Nephron progenitor cell (in vitro differentiated cells): ENCODE measurements around the gene KIF18B.

ENCODE experiments used
- DNase-seq: peaks from one replicate; pipeline ENCODE4 v3.0.0; 2021
- H3K27ac Mint-ChIP-seq: 2 replicates; pipeline ENCODE4 v1.8.0; 2021; ENCODE audit warnings: mild to moderate bottlenecking, moderate library complexity, mixed read lengths
- H3K27me3 Mint-ChIP-seq: 2 replicates; pipeline ENCODE4 v1.8.0; 2021; ENCODE audit warnings: mild to moderate bottlenecking, low read depth, mixed read lengths; ENCODE audit not compliant: poor library complexity
- H3K36me3 Mint-ChIP-seq: 2 replicates; pipeline ENCODE4 v1.8.0; 2021; ENCODE audit warnings: low read depth, mixed read lengths
- H3K4me1 Mint-ChIP-seq: 2 replicates; pipeline ENCODE4 v1.8.0; 2021; ENCODE audit warnings: mixed read lengths
- H3K4me3 Mint-ChIP-seq: 2 replicates; pipeline ENCODE4 v1.8.0; 2021; ENCODE audit warnings: mild to moderate bottlenecking, moderate library complexity, mixed read lengths
- H3K9me3 Mint-ChIP-seq: 2 replicates; pipeline ENCODE4 v1.8.0; 2021; ENCODE audit warnings: mild to moderate bottlenecking, moderate library complexity, mixed read lengths
- CTCF ChIP-seq: fragments of 200-600 bp; sonication (generic); IDR thresholded peaks from 2 replicates; pipeline ENCODE4 v1.5.0; 2021; ENCODE audit warnings: antibody characterized with exemption

Gene KIF18B

GRCh38 chr17:44909681-44910144, 37.9 kb downstream of the KIF18B start:
- no peaks in the 10 kb centered on the region for H3K9me3 Mint-ChIP-seq
- no peak overlapping the region for H3K27ac Mint-ChIP-seq
- H3K4me3 Mint-ChIP-seq, result no peak overlapping the region
- no peaks in the 10 kb centered on the region for H3K36me3 Mint-ChIP-seq
- H3K4me1 Mint-ChIP-seq, result peaks cover 23% of the 10 kb centered on the region
- H3K27me3 Mint-ChIP-seq, result peaks cover 46% of the 10 kb centered on the region
- DNase-seq, result no peak
- TF ChIP-seq CTCF, result no peak

- peaks cover 23% of the 10 kb centered on the region for H3K4me1 Mint-ChIP-seq
- H3K4me3 Mint-ChIP-seq, result no peak overlapping the region
- no peaks in the 10 kb centered on the region for H3K9me3 Mint-ChIP-seq
- no peaks in the 10 kb centered on the region for H3K36me3 Mint-ChIP-seq
- TF ChIP-seq CTCF, result no peak
- no peak overlapping the region for H3K27ac Mint-ChIP-seq
- H3K27me3 Mint-ChIP-seq, result peaks cover 38% of the 10 kb centered on the region
- no peak for DNase-seq
Measured at GRCh38 chr17:44908761-44909326, 38.7 kb downstream of the KIF18B start.

- H3K4me1 Mint-ChIP-seq, result peaks cover 17% of the 10 kb centered on the region
- H3K4me3 Mint-ChIP-seq, result no peak overlapping the region
- no peak overlapping the region for H3K27ac Mint-ChIP-seq
- H3K27me3 Mint-ChIP-seq, result peaks cover 29% of the 10 kb centered on the region
- TF ChIP-seq CTCF, result no peak
- no peaks in the 10 kb centered on the region for H3K36me3 Mint-ChIP-seq
- no peaks in the 10 kb centered on the region for H3K9me3 Mint-ChIP-seq
- no peak for DNase-seq
Measured at GRCh38 chr17:44907729-44908470, 39.7 kb downstream of the KIF18B start.

- no peak for DNase-seq
- H3K27ac Mint-ChIP-seq, result no peak overlapping the region
Measured at GRCh38 chr17:44906763-44907728, 40.5 kb downstream of the KIF18B start.

More at GRCh38 chr17:44906763-44907728, 40.5 kb downstream of the KIF18B start:
- H3K9me3 Mint-ChIP-seq, result no peaks in the 10 kb centered on the region
- peaks cover 13% of the 10 kb centered on the region for H3K4me1 Mint-ChIP-seq
- H3K36me3 Mint-ChIP-seq, result no peaks in the 10 kb centered on the region
- no peak for TF ChIP-seq CTCF
- H3K4me3 Mint-ChIP-seq, result no peak overlapping the region
- H3K27me3 Mint-ChIP-seq, result peaks cover 21% of the 10 kb centered on the region
